Measurements from ENCODE around the gene PIGO. TPM values are rescaled to one million over a fixed set of nuclear protein-coding genes. Genes with fewer than 3 reads are reported as not detected.

Gene PIGO
- total RNA-seq, 4 donors from 2014 or later: 10.9 to 14.1 (median 12.4) TPM

DNA sequence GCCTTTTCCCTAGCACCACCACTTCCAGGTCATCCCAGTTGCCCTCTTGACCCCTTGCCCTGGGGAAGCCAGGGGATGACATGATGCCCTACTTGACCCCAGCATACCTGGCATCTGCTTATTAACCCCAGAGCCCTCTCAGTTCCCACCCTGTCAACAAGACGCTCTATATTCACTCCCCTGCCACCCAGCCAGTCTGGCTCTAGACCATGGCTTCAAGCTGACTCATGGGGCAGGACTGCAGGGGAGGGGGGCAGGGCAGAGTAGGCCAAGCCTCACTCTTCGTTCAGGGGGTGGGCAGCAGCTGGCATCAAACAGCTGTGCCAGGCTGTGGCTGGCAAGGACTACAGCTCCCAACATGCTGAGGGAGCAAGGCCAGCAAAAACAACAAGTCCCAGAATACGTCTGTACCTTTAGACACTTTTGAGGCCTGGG lies 14.0 kb upstream of the PIGO start:
- H3K27ac ChIP-seq: peak overlapping the region; percentile 91 to 96 (median 94)
- intact Hi-C loops (cut with DNase I): no loop called here
- no peaks in the 10 kb centered on the region for H3K27me3 ChIP-seq
- 8 to 25% methylated on average over 1 to 3 of the region's 3 CpGs for WGBS, 2 donors
- H3K36me3 ChIP-seq: peaks cover 22 to 37% (median 28%) of the 10 kb centered on the region in 3 donors
- TF ChIP-seq CTCF (IDR thresholded peaks at IDR 0.05): no peak
- no peak for TF ChIP-seq POLR2A (IDR thresholded peaks at IDR 0.05)
- no peaks in the 10 kb centered on the region for H3K9me3 ChIP-seq
- H3K4me3 ChIP-seq: peak overlapping the region; percentile 70 to 94 (median 74)
- H3K4me1 ChIP-seq: peaks cover 45 to 60% (median 49%) of the 10 kb centered on the region in 3 donors
- DNase-seq: no peak

- H3K4me3 ChIP-seq: no peak overlapping the region
- H3K9me3 ChIP-seq: no peaks in the 10 kb centered on the region
- WGBS, 2 donors: 52 to 76% methylated on average over 7 to 8 of the region's 8 CpGs
- H3K27ac ChIP-seq: no peak overlapping the region
- H3K4me1 ChIP-seq: peaks cover 37 to 48% (median 38%) of the 10 kb centered on the region in 3 donors
- TF ChIP-seq POLR2A (IDR thresholded peaks at IDR 0.05) (no peak), CTCF (IDR thresholded peaks at IDR 0.05) (no peak)
- no peak for DNase-seq
- H3K36me3 ChIP-seq: peaks cover 22 to 49% (median 31%) of the 10 kb centered on the region in 3 donors
- intact Hi-C loops (cut with DNase I): no loop called here
- no peaks in the 10 kb centered on the region for H3K27me3 ChIP-seq
These were observed 12.7 kb upstream of the PIGO start for GRCh38 chr9:35108946-35109575.

DNA sequence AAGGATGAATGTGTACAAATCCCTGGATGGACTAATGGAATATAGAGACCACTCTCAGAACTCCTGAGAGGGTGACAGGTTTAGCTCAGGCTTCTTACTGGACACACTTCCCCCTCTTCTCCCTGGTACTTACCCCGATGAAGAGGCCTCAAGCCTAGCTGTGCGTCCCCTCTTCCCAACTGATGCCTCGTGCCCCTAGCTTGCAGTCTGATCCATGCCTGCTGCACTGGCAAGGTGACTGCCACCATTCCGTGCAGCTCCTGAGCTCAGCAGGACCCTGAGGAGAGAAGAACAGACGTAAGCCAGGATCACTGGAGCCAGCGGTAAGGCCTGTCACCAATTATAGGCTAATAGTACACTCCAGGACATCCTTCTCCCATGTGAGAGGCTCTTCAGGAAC lies 12.1 kb upstream of the PIGO start:
- no peak for TF ChIP-seq POLR2A (IDR thresholded peaks at IDR 0.05)
- no peaks in the 10 kb centered on the region for H3K27me3 ChIP-seq
- peaks cover 22 to 50% (median 31%) of the 10 kb centered on the region in 3 donors for H3K36me3 ChIP-seq
- H3K9me3 ChIP-seq: no peaks in the 10 kb centered on the region
- H3K27ac ChIP-seq: no peak overlapping the region
- WGBS, 2 donors: 92 to 93% methylated on average over 4 to 6 of the region's 6 CpGs
- no peak for DNase-seq
- intact Hi-C loops (cut with DNase I): no loop called here
- peaks cover 34 to 48% (median 37%) of the 10 kb centered on the region in 3 donors for H3K4me1 ChIP-seq
- no peak overlapping the region for H3K4me3 ChIP-seq

DNA sequence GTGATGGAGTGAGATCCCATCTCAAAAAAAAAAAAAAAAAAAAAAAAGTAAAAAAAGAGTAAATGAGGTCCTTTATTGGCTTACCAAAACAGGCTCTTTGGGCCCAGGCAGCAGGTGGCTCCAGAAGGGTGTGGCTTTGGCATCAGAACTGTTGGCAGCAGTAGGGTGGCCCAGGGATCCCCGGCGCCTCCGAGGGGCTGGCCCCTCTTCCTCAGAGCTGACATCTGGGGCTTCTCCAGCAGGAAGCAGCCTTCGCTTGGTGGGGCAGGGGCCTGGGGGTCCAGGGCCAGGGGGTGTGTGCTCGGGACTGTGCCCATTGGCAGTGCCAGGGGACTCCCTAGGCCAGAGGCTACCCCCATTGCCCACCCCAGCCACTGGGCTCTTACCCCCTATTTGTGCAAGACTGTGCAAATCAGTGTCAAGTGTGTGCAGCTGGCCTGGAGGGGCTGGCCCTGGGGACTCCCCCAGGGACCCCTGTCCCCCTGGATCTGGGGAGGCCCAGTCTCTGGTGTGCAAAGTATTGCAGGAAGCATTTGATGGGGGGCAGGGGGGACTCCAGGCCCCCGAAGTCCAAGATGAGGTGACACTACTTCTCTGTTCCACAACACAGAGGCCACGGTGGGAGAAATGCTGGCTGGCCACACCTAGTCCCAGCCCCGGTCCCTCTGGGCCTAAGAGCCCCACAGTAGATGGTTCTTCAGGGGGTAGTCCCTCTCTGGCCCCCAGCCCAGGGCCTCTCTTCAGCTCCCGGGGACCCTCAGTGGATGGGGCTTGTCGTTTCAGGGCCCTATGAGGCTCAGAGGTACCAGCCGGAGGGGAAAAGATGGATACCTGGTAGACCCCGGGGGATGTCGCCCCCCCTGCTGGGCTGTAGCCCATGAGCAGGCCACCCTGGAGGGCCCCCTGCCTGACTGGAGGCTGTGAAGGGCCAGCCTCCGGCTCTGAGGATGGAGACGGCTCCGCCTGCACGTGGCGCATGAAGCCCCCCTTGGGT lies 11.2 kb upstream of the PIGO start:
- no peak for DNase-seq
- TF ChIP-seq POLR2A (IDR thresholded peaks at IDR 0.05) (no peak), CTCF (IDR thresholded peaks at IDR 0.05) (no peak)
- Histone ChIP-seq H3K27ac (no peak overlapping the region), H3K9me3 (no peaks in the 10 kb centered on the region), H3K4me3 (no peak overlapping the region), H3K4me1 (peaks cover 29 to 43% (median 30%) of the 10 kb centered on the region in 3 donors), H3K36me3 (peaks cover 22 to 50% (median 31%) of the 10 kb centered on the region in 3 donors), H3K27me3 (no peaks in the 10 kb centered on the region)
- WGBS, 2 donors: 34 to 54% methylated on average over 3 to 7 of the region's 18 CpGs
- intact Hi-C loops (cut with DNase I): no loop called here

- Histone ChIP-seq H3K36me3 (peaks cover 22 to 55% (median 31%) of the 10 kb centered on the region in 3 donors), H3K4me3 (no peak overlapping the region), H3K9me3 (no peaks in the 10 kb centered on the region), H3K4me1 (peaks cover 26 to 45% (median 32%) of the 10 kb centered on the region in 3 donors), H3K27me3 (no peaks in the 10 kb centered on the region), H3K27ac (no peak overlapping the region)
- intact Hi-C loops (cut with DNase I): no loop called here
- no peak for DNase-seq
- TF ChIP-seq CTCF (IDR thresholded peaks at IDR 0.05) (no peak), POLR2A (IDR thresholded peaks at IDR 0.05) (no peak)
- WGBS, 2 donors: 85 to 94% methylated on average over 2 to 4 of the region's 7 CpGs
These were observed 9.9 kb upstream of the PIGO start for GRCh38 chr9:35106343-35106730.

Measured in esophagus squamous epithelium (tissue), 5 donors.